ENCODE data around the gene IMPA2.

Gene IMPA2

DNA sequence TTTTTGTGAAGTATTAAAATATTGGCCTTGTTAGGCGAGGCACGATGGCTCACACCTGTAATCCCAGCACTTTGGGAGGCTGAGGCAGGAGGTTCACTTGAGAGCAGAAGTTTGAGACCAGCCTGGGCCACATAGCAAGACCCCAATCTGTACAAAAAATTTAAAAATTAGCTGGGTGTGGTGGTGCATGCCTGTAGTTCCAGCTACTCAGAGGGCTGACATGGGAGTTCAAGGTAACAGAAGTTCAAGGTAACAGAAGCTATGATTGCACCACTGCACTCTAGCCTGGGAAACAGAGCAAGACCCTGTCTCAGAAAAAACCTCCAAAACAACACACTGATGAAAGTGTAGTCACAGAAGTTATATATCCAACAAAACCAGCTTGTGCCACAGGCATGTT, 39.8 kb downstream of the IMPA2 start:
- Mint-ChIP-seq H3K4me1 (peaks cover 8% of the 10 kb centered on the region), H3K9me3 (no peaks in the 10 kb centered on the region)
- no peak for TF ChIP-seq CTCF (IDR thresholded peaks at IDR 0.05; ENCODE audit: unreplicated experiment in 3 of 3)

DNA sequence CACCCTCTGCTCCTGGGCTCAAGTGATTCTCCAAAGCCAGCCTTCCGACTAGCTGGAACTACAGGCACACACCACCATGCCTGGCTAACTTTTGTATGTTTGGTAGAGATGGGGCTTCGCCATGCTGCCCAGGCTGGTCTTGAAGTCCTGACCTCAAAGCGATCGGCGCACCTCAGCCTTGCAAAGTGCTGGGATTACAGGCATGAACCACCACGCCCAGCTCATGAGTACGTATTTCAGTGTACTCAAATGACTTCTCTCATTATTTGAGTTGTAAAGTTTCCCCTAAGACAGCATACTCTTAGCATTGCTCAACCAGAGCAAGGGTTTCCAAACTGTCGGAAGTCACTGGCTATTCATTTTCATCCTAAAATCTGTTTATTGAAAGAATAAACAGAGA, 40.3 kb downstream of the IMPA2 start:
- H3K9me3 Mint-ChIP-seq, result no peaks in the 10 kb centered on the region
- H3K36me3 Mint-ChIP-seq (ENCODE audit: low read depth), result peaks cover 39% of the 10 kb centered on the region
- H3K4me3 Mint-ChIP-seq, result no peak overlapping the region
- peaks cover 8% of the 10 kb centered on the region for H3K4me1 Mint-ChIP-seq
- H3K27me3 Mint-ChIP-seq (ENCODE audit: low read depth), result no peaks in the 10 kb centered on the region
- no peak overlapping the region for H3K27ac Mint-ChIP-seq
- no peak for TF ChIP-seq CTCF (IDR thresholded peaks at IDR 0.05; ENCODE audit: unreplicated experiment in 3 of 3)

More for the DNA sequence above, 39.8 kb downstream of the IMPA2 start:
- no peaks in the 10 kb centered on the region for H3K27me3 Mint-ChIP-seq (ENCODE audit: low read depth)
- H3K27ac Mint-ChIP-seq, result no peak overlapping the region
- peaks cover 39% of the 10 kb centered on the region for H3K36me3 Mint-ChIP-seq (ENCODE audit: low read depth)
- H3K4me3 Mint-ChIP-seq, result no peak overlapping the region

DNA sequence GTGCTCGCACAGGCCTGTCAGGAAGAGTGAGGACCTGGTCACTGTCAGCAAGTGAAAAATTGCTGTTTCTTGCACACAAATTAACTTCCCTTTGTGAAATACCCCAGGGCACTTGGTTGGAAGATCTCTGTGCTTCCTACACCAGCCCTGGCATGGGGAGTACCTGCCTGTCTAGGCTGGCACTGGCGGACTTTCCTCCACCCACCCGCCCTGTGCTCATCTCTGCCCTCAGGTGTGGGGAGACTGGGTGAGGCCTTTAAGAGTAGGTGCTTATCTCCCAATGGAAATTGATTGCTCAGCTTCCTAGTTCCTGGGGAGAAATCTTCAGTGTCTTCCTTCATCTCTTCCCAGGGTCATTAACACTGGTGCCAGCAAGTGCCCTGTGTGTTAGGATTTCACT, 42.1 kb downstream of the IMPA2 start:
- H3K27ac Mint-ChIP-seq, result no peak overlapping the region
- H3K4me1 Mint-ChIP-seq, result no peaks in the 10 kb centered on the region
- H3K36me3 Mint-ChIP-seq (ENCODE audit: low read depth), result peaks cover 35% of the 10 kb centered on the region
- no peak for TF ChIP-seq CTCF (IDR thresholded peaks at IDR 0.05; ENCODE audit: unreplicated experiment in 3 of 3)
- H3K4me3 Mint-ChIP-seq, result no peak overlapping the region
- H3K27me3 Mint-ChIP-seq (ENCODE audit: low read depth), result no peaks in the 10 kb centered on the region
- no peaks in the 10 kb centered on the region for H3K9me3 Mint-ChIP-seq

GRCh38 chr18:12026562-12026961, 45.3 kb downstream of the IMPA2 start:
- H3K4me1 Mint-ChIP-seq, result peaks cover 13% of the 10 kb centered on the region
- no peaks in the 10 kb centered on the region for H3K27me3 Mint-ChIP-seq (ENCODE audit: low read depth)
- H3K4me3 Mint-ChIP-seq, result no peak overlapping the region
- TF ChIP-seq CTCF (IDR thresholded peaks at IDR 0.05; ENCODE audit: unreplicated experiment in 3 of 3), result no peak
- no peaks in the 10 kb centered on the region for H3K9me3 Mint-ChIP-seq
- H3K36me3 Mint-ChIP-seq (ENCODE audit: low read depth), result peaks cover 30% of the 10 kb centered on the region
- no peak overlapping the region for H3K27ac Mint-ChIP-seq

- Mint-ChIP-seq H3K27me3 (ENCODE audit: low read depth) (no peaks in the 10 kb centered on the region), H3K36me3 (ENCODE audit: low read depth) (peaks cover 30% of the 10 kb centered on the region), H3K4me1 (peaks cover 17% of the 10 kb centered on the region), H3K27ac (no peak overlapping the region), H3K9me3 (no peaks in the 10 kb centered on the region), H3K4me3 (no peak overlapping the region)
- TF ChIP-seq CTCF (IDR thresholded peaks at IDR 0.05; ENCODE audit: unreplicated experiment in 3 of 3), result no peak
Observed at GRCh38 chr18:12027046-12027445, 45.7 kb downstream of the IMPA2 start.

GRCh38 chr18:12027480-12027879, 46.2 kb downstream of the IMPA2 start:
- Mint-ChIP-seq H3K9me3 (no peaks in the 10 kb centered on the region), H3K4me1 (peaks cover 20% of the 10 kb centered on the region), H3K27me3 (ENCODE audit: low read depth) (no peaks in the 10 kb centered on the region), H3K27ac (no peak overlapping the region), H3K36me3 (ENCODE audit: low read depth) (peaks cover 30% of the 10 kb centered on the region), H3K4me3 (no peak overlapping the region)
- TF ChIP-seq CTCF (IDR thresholded peaks at IDR 0.05; ENCODE audit: unreplicated experiment in 3 of 3), result no peak
